CMK (cell line): Measurements from ENCODE around the gene IGFALS.

Source experiments
- DNase-seq: peaks from one replicate; pipeline ENCODE4 v3.0.0-alpha.2; 2010; ENCODE audit warnings: low read depth

IGFALS gene

GRCh38 chr16:1766231-1766630 is 27.3 kb downstream of the IGFALS start:
- no peak for DNase-seq

GRCh38 chr16:1765826-1766225 is 27.7 kb downstream of the IGFALS start:
- no peak for DNase-seq

GRCh38 chr16:1764971-1765370 is 28.5 kb downstream of the IGFALS start:
- DNase-seq, result no peak

GRCh38 chr16:1763521-1764511 is 29.7 kb downstream of the IGFALS start:
- no peak for DNase-seq

GRCh38 chr16:1762879-1763520 is 30.5 kb downstream of the IGFALS start:
- no peak for DNase-seq

- DNase-seq, result no peak
These were observed 31.2 kb downstream of the IGFALS start for GRCh38 chr16:1762196-1762878.

- no peak for DNase-seq
These were observed 31.8 kb downstream of the IGFALS start for GRCh38 chr16:1761751-1762150.

GRCh38 chr16:1760911-1761310 is 32.6 kb downstream of the IGFALS start:
- DNase-seq, result no peak

GRCh38 chr16:1759511-1759910 is 34.0 kb downstream of the IGFALS start:
- DNase-seq, result no peak

GRCh38 chr16:1758923-1759322 is 34.6 kb downstream of the IGFALS start:
- DNase-seq, result no peak

GRCh38 chr16:1757714-1758461 is 35.6 kb downstream of the IGFALS start:
- no peak for DNase-seq

GRCh38 chr16:1754204-1754603 is 39.3 kb downstream of the IGFALS start:
- no peak for DNase-seq

GRCh38 chr16:1752853-1753252 is 40.7 kb downstream of the IGFALS start:
- DNase-seq, result no peak

- DNase-seq, result no peak
These were observed 41.6 kb downstream of the IGFALS start for GRCh38 chr16:1751946-1752345.

- DNase-seq, result no peak
These were observed 44.1 kb downstream of the IGFALS start for GRCh38 chr16:1749152-1750117.

- DNase-seq, result no peak
These were observed 45.6 kb downstream of the IGFALS start for GRCh38 chr16:1747934-1748333.

GRCh38 chr16:1746693-1747195 is 46.8 kb downstream of the IGFALS start:
- no peak for DNase-seq

GRCh38 chr16:1745900-1746692 is 47.4 kb downstream of the IGFALS start:
- DNase-seq, result no peak

GRCh38 chr16:1745181-1745899 is 48.2 kb downstream of the IGFALS start:
- no peak for DNase-seq
